Fibroblast of mammary gland (primary cell): Measurements from ENCODE around the gene KCNIP4.

Experiments
- DNase-seq: peaks from one replicate; pipeline ENCODE4 v3.0.0-alpha.2; 2010; ENCODE audit warnings: low read depth
- H3K4me3 ChIP-seq: 2 replicates; pipeline ENCODE4 v1.5.1; 2011; ENCODE audit warnings: low read depth, mild to moderate bottlenecking, low read length, moderate library complexity; ENCODE audit not compliant: control insufficient read depth
- CTCF ChIP-seq: conservative IDR thresholded peaks from 2 replicates; pipeline ENCODE4 v1.5.1; 2011; ENCODE audit warnings: low read depth, low read length, inconsistent platforms; ENCODE audit not compliant: control insufficient read depth, insufficient read depth

Gene KCNIP4

GRCh38 chr4:20679951-20680350, 1268.6 kb downstream of the KCNIP4 start:
- DNase-seq: peak; percentile 52
- TF ChIP-seq CTCF: no peak
- no peak overlapping the region for H3K4me3 ChIP-seq
